ENCODE measurements around the gene BYSL.
A peak's percentile ranks its signal among the peaks of the same experiment; 100 is the strongest.

BYSL gene

GRCh38 chr6:41937861-41938574 lies 16.7 kb downstream of the BYSL start:
- no peak overlapping the region for H3K4me3 ChIP-seq (ENCODE audit: low read depth, low read length)
- no peak for TF ChIP-seq CTCF (IDR thresholded peaks at IDR 0.05; ENCODE audit: low read depth, low read length)

- TF ChIP-seq CTCF (IDR thresholded peaks at IDR 0.05; ENCODE audit: low read depth, low read length), result no peak
- H3K4me3 ChIP-seq (ENCODE audit: low read depth, low read length), result peak overlapping the region; percentile 78
Observed at GRCh38 chr6:41938590-41939175, 17.4 kb downstream of the BYSL start.

- H3K4me3 ChIP-seq (ENCODE audit: low read depth, low read length), result peak overlapping the region; percentile 78
Observed at GRCh38 chr6:41939176-41939847, 18.0 kb downstream of the BYSL start.

GRCh38 chr6:41939848-41940758 lies 18.8 kb downstream of the BYSL start:
- TF ChIP-seq CTCF (IDR thresholded peaks at IDR 0.05; ENCODE audit: low read depth, low read length), result no peak
- H3K4me3 ChIP-seq (ENCODE audit: low read depth, low read length), result peak overlapping the region; percentile 78

More at GRCh38 chr6:41939176-41939847, 18.0 kb downstream of the BYSL start:
- TF ChIP-seq CTCF (IDR thresholded peaks at IDR 0.05; ENCODE audit: low read depth, low read length), result no peak

GRCh38 chr6:41940759-41941279 lies 19.5 kb downstream of the BYSL start:
- peak overlapping the region; percentile 78 for H3K4me3 ChIP-seq (ENCODE audit: low read depth, low read length)
- TF ChIP-seq CTCF (IDR thresholded peaks at IDR 0.05; ENCODE audit: low read depth, low read length), result no peak

- H3K4me3 ChIP-seq (ENCODE audit: low read depth, low read length), result peak within 1 kb of the TSS; percentile 78
- TF ChIP-seq CTCF (IDR thresholded peaks at IDR 0.05; ENCODE audit: low read depth, low read length), result no peak
Observed at GRCh38 chr6:41941280-41942066, 20.2 kb downstream of the BYSL start, which contains the start of gene CCND3. Gene CCND3 (minus strand): TSS chr6:41941808. CDS start chr6:41941649, 159 bp downstream.
